Trophoblast cell (in vitro differentiated cells and primary cell): ENCODE measurements around the gene ITGA6.

Source experiments
- DNase-seq, 2 donors: peaks; one replicate each; pipeline ENCODE4 v3.0.0-alpha.2; 2016
- H2AFZ ChIP-seq: 2 replicates; pipeline ENCODE4 v1.6.1; 2013; ENCODE audit warnings: low read length, moderate library complexity, mild to moderate bottlenecking; ENCODE audit not compliant: insufficient read depth, poor library complexity
- H2AK5ac ChIP-seq: 2 replicates; pipeline ENCODE4 v1.6.1; 2013; ENCODE audit warnings: mild to moderate bottlenecking, low read length
- H2BK120ac ChIP-seq: 2 replicates; pipeline ENCODE4 v1.6.1; 2013; ENCODE audit warnings: low read length, mild to moderate bottlenecking, moderate library complexity; ENCODE audit not compliant: insufficient read depth, poor library complexity
- H2BK12ac ChIP-seq: 2 replicates; pipeline ENCODE4 v1.6.1; 2013; ENCODE audit warnings: mild to moderate bottlenecking, low read length, moderate library complexity
- H2BK5ac ChIP-seq: 2 replicates; pipeline ENCODE4 v1.6.1; 2013; ENCODE audit warnings: low read length, low read depth, moderate library complexity, mild to moderate bottlenecking; ENCODE audit not compliant: poor library complexity
- H3K14ac ChIP-seq: 2 replicates; pipeline ENCODE4 v1.6.1; 2013; ENCODE audit warnings: mild to moderate bottlenecking, low read length
- H3K18ac ChIP-seq: 2 replicates; pipeline ENCODE4 v1.6.1; 2013; ENCODE audit warnings: mild to moderate bottlenecking, low read length
- H3K23ac ChIP-seq: 2 replicates; pipeline ENCODE4 v1.6.1; 2013; ENCODE audit warnings: low read length
- H3K27ac ChIP-seq: 2 replicates; pipeline ENCODE4 v1.5.1; 2013; ENCODE audit warnings: low read depth, mild to moderate bottlenecking, inconsistent platforms, low read length, moderate library complexity
- H3K27me3 ChIP-seq: 2 replicates; pipeline ENCODE4 v1.6.1; 2013; ENCODE audit warnings: inconsistent platforms, mild to moderate bottlenecking, low read length, moderate library complexity; ENCODE audit not compliant: insufficient read depth
- H3K36me3 ChIP-seq, 2 experiments: 1 replicate in 1 of 2; 2 replicates in 1 of 2; pipeline ENCODE4 v1.6.1; 2013; ENCODE audit warnings: low read length in 2 of 2, mild to moderate bottlenecking in 2 of 2, moderate library complexity in 1 of 2; ENCODE audit not compliant: insufficient read depth in 2 of 2, control insufficient read depth in 1 of 2
- H3K4ac ChIP-seq: 2 replicates; pipeline ENCODE4 v1.6.1; 2013; ENCODE audit warnings: low read depth, mild to moderate bottlenecking, low read length, moderate library complexity
- H3K4me1 ChIP-seq, 2 experiments: 1 replicate in 1 of 2; 2 replicates in 1 of 2; pipeline ENCODE4 v1.6.1; 2013; ENCODE audit warnings: low read length in 2 of 2, mild to moderate bottlenecking in 2 of 2, moderate library complexity in 1 of 2; ENCODE audit not compliant: insufficient read depth in 2 of 2, control insufficient read depth in 1 of 2
- H3K4me2 ChIP-seq: 2 replicates; pipeline ENCODE4 v1.6.1; 2013; ENCODE audit warnings: inconsistent platforms, mild to moderate bottlenecking, low read length, moderate library complexity
- H3K4me3 ChIP-seq: 2 replicates; pipeline ENCODE4 v1.5.1; 2013; ENCODE audit warnings: mild to moderate bottlenecking, low read depth, low read length, inconsistent platforms
- H3K79me1 ChIP-seq: one replicate; pipeline ENCODE4 v1.6.1; 2013; ENCODE audit warnings: low read length
- H3K79me2 ChIP-seq: 2 replicates; pipeline ENCODE4 v1.6.1; 2013; ENCODE audit warnings: low read length, mild to moderate bottlenecking; ENCODE audit not compliant: control insufficient read depth, insufficient read depth, poor library complexity
- H3K9ac ChIP-seq: 2 replicates; pipeline ENCODE4 v1.6.1; 2013; ENCODE audit warnings: mild to moderate bottlenecking, low read length
- H3K9me3 ChIP-seq: 2 replicates; pipeline ENCODE4 v1.6.1; 2013; ENCODE audit warnings: low read depth, mild to moderate bottlenecking, control low read depth, inconsistent platforms, low read length; ENCODE audit not compliant: insufficient read depth
- H4K12ac ChIP-seq: 2 replicates; pipeline ENCODE4 v1.6.1; 2013; ENCODE audit warnings: low read depth, mild to moderate bottlenecking, low read length, moderate library complexity
- H4K8ac ChIP-seq: 2 replicates; pipeline ENCODE4 v1.6.1; 2013; ENCODE audit warnings: low read depth, mild to moderate bottlenecking, low read length, moderate library complexity
- H4K91ac ChIP-seq: one replicate; pipeline ENCODE4 v1.6.1; 2013; ENCODE audit warnings: low read depth, mild to moderate bottlenecking, low read length, moderate library complexity
- WGBS: extraction: QIAGEN DNeasy Blood & Tissue Kit; methylation state at CpG from one replicate; pipeline ENCODE4 v1.1.7; 2013; ENCODE audit warnings: missing lambda C conversion rate; ENCODE audit not compliant: insufficient read length, insufficient coverage; ENCODE audit errors: extremely low coverage; 5-methylcytosine and 5-hydroxymethylcytosine counted together

Gene ITGA6

DNA sequence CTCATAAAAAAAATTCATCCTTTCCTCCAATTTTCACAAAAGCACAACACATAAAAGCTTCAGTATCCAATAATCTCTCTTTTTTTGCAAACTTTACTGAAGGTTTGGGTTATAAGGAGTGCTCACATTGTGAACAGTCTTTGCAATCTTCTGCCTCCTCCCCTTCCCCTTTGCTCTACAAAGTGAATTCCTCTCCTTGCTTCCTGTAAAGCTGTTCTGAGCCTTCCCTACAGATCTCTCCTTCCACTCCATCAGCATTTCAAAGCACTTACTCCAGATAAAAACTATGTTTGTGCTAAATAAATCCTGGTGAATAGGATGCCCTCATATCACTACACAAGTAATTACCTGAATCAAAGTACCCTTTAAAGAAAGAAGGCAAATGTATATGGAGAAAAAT lies 123.9 kb downstream of the ITGA6 start:
- no peak overlapping the region for H3K4ac ChIP-seq
- H3K79me1 ChIP-seq = peaks cover 10% of the 10 kb centered on the region
- no peak overlapping the region for H4K12ac ChIP-seq
- no peak overlapping the region for H2AFZ ChIP-seq
- DNase-seq = peak; percentile 48 to 71
- peaks cover 5 to 6% of the 10 kb centered on the region in 2 experiments for H3K4me1 ChIP-seq
- H3K4me3 ChIP-seq = no peak overlapping the region
- no peak overlapping the region for H3K18ac ChIP-seq
- H4K8ac ChIP-seq = no peak overlapping the region
- no peak overlapping the region for H3K23ac ChIP-seq
- no peak overlapping the region for H3K27ac ChIP-seq
- H3K14ac ChIP-seq = no peak overlapping the region
- H2AK5ac ChIP-seq = no peak overlapping the region
- no peaks in the 10 kb centered on the region for H3K36me3 ChIP-seq
- no peak overlapping the region for H2BK120ac ChIP-seq
- H4K91ac ChIP-seq = no peak overlapping the region
- peaks cover 4% of the 10 kb centered on the region for H3K79me2 ChIP-seq
- no peak overlapping the region for H2BK12ac ChIP-seq
- H3K4me2 ChIP-seq = no peak overlapping the region
- H2BK5ac ChIP-seq = no peak overlapping the region
- no peaks in the 10 kb centered on the region for H3K27me3 ChIP-seq
- H3K9me3 ChIP-seq = peaks cover 2% of the 10 kb centered on the region
- H3K9ac ChIP-seq = no peak overlapping the region

DNA sequence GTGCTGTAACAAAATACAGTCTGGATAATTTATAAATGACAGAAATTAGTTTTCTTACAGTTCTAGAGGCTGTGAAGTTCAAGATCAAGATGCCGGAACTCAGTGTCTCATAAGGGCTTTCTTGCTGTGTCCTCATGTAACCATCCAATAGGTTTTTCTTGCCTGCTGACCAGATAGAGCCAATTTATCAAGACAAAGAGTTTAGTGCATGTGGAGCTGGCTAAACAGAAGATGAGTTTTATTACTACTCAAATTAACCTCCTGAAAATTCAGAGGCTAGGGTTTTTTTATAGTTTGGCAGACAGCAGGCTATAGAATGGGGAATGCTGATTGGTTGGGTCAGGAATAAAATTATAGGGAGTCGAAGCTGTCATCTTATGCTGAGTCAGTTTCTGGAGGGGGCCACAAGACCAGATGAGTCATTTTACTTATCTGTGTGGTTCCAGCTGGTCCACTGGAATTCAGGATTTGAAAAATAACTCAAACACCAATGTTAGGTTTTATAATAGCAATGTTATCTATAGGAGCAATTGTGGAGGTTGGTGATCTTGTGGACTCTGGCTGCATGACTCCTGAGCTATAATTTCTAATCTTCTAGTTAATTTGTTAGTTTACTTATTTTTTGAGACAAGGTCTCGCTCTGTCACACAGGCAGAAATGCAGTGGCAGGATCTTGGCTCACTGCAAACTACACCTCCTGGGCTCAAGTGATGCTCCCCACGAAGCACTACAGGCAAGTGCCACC lies 125.3 kb downstream of the ITGA6 start:
- Histone ChIP-seq H3K18ac (no peak overlapping the region), H2AFZ (no peak overlapping the region), H3K9ac (no peak overlapping the region), H3K4me2 (no peak overlapping the region), H3K14ac (no peak overlapping the region), H3K4me1 (peaks cover 5 to 10% of the 10 kb centered on the region in 2 experiments), H2BK5ac (no peak overlapping the region), H3K23ac (no peak overlapping the region), H4K91ac (no peak overlapping the region), H2BK12ac (peak overlapping the region; percentile 24), H3K79me2 (peaks cover 4% of the 10 kb centered on the region), H4K8ac (no peak overlapping the region), H3K4ac (no peak overlapping the region), H4K12ac (no peak overlapping the region), H2BK120ac (no peak overlapping the region), H3K79me1 (peaks cover 10% of the 10 kb centered on the region), H3K27me3 (no peaks in the 10 kb centered on the region), H3K4me3 (no peak overlapping the region), H3K9me3 (peaks cover 4% of the 10 kb centered on the region), H3K27ac (no peak overlapping the region), H2AK5ac (peak overlapping the region; percentile 59), H3K36me3 (no peaks in the 10 kb centered on the region)
- DNase-seq = peak; percentile 4 to 32
- WGBS = no CpG with 5 or more reads among the region's 4 CpGs

DNA sequence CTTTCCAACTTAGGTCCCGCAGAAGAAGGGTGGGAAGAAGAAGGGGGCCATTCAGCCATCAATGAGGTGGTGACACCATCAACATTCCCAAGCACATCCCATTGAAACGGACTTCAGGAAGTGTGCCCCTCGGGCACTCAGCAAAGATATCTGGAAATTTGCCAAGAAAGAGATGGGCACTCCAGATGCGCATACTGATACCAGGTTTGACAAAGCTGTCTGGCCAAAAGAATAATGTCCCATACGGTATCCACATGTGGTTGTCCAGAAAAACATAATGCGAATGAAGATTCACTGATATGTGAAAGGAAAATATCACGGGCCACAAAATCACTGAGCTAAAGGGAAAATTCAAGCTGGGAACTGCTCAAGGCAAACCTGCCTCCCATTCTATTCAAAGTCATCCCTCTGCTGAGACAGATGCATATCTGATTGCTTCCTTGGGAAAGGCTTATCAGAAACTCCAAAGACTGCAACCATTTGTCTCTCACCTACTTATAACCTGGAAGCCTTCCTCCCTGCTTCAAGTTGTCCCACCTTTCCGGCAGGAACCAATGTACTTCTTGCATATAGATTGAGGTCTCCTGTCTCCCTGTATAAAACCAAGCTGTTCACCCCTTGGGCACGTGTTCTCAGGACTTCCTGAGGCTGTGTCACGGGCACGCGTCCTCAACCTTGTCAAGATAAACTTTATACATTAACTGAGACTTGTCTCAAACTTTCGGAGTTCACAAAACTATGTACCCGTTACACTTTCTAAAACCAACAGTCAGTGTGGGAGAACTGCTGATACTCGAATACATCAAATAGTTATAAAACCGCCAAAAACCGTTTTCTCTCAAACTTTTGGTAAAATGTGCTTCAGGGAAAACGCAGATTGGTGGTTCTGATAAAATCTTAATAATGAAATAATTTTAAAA lies 127.2 kb downstream of the ITGA6 start:
- no peaks in the 10 kb centered on the region for H3K27me3 ChIP-seq
- DNase-seq = peak in 1 of 2 donors; percentile 31
- no peaks in the 10 kb centered on the region for H3K36me3 ChIP-seq
- H2BK120ac ChIP-seq = no peak overlapping the region
- H3K9me3 ChIP-seq = peaks cover 2% of the 10 kb centered on the region
- H3K79me2 ChIP-seq = peaks cover 4% of the 10 kb centered on the region
- peaks cover 5 to 10% of the 10 kb centered on the region in 2 experiments for H3K4me1 ChIP-seq
- WGBS = no CpG with 5 or more reads among the region's 18 CpGs
- no peak overlapping the region for H4K8ac ChIP-seq
- no peak overlapping the region for H3K4me3 ChIP-seq
- no peak overlapping the region for H2BK5ac ChIP-seq
- H3K27ac ChIP-seq = no peak overlapping the region
- no peak overlapping the region for H2BK12ac ChIP-seq
- H4K12ac ChIP-seq = no peak overlapping the region
- no peak overlapping the region for H3K18ac ChIP-seq
- H3K9ac ChIP-seq = no peak overlapping the region
- H3K14ac ChIP-seq = no peak overlapping the region
- H3K4ac ChIP-seq = no peak overlapping the region
- no peak overlapping the region for H3K23ac ChIP-seq
- no peak overlapping the region for H3K4me2 ChIP-seq
- peaks cover 10% of the 10 kb centered on the region for H3K79me1 ChIP-seq
- H4K91ac ChIP-seq = no peak overlapping the region
- H2AK5ac ChIP-seq = no peak overlapping the region
- H2AFZ ChIP-seq = no peak overlapping the region

DNA sequence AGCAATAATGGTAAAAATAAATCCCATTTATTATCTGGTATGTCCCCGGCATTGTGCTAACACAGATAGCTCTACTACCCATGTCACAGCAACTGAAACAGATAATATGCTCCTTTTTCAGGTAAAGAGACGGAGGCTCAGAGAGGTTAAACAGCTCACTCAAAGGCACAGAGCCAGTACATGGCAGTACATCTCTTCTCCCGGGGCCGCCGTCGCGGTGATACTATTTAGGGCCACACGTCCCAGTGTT lies 127.8 kb downstream of the ITGA6 start:
- no peak overlapping the region for H3K23ac ChIP-seq
- H3K36me3 ChIP-seq = no peaks in the 10 kb centered on the region
- H3K14ac ChIP-seq = peak overlapping the region; percentile 27
- WGBS = no CpG with 5 or more reads among the region's 8 CpGs
- peaks cover 2% of the 10 kb centered on the region for H3K9me3 ChIP-seq
- H3K4me3 ChIP-seq = peak overlapping the region; percentile 78
- H3K4ac ChIP-seq = no peak overlapping the region
- no peak for DNase-seq
- peak overlapping the region; percentile 23 for H2BK5ac ChIP-seq
- H4K8ac ChIP-seq = peak overlapping the region; percentile 73
- peak overlapping the region; percentile 88 for H3K4me2 ChIP-seq
- no peak overlapping the region for H3K27ac ChIP-seq
- H4K91ac ChIP-seq = peak overlapping the region; percentile 49
- peak overlapping the region; percentile 21 for H2BK12ac ChIP-seq
- H3K79me1 ChIP-seq = peaks cover 10% of the 10 kb centered on the region
- H2AK5ac ChIP-seq = no peak overlapping the region
- H3K9ac ChIP-seq = peak overlapping the region; percentile 11
- peak overlapping the region; percentile 96 for H2AFZ ChIP-seq
- peak overlapping the region; percentile 48 for H3K18ac ChIP-seq
- peak overlapping the region; percentile 33 for H4K12ac ChIP-seq
- peak overlapping the region; percentile 39 for H2BK120ac ChIP-seq
- no peaks in the 10 kb centered on the region for H3K27me3 ChIP-seq
- H3K4me1 ChIP-seq = peaks cover 5 to 10% of the 10 kb centered on the region in 2 experiments
- peaks cover 4% of the 10 kb centered on the region for H3K79me2 ChIP-seq
